H1 (cell line): ENCODE measurements around the gene HMOX2. TPM values are rescaled to one million over a fixed set of nuclear protein-coding genes. Genes with fewer than 3 reads are reported as not detected.

Source experiments
- CTCF ChIA-PET: fragments of 300-600 bp; sonication (Branson Sonifier 250); formaldehyde crosslinking; loops from one replicate; lab custom pipeline; 2021; ENCODE audit not compliant: partially characterized antibody; lab: Charles Lee
- POLR2A ChIA-PET: fragments of 300-600 bp; sonication (Branson Sonifier 250); formaldehyde crosslinking; loops from one replicate; lab custom pipeline; 2021; ENCODE audit warnings: inconsistent platforms; ENCODE audit not compliant: partially characterized antibody; lab: Charles Lee
- DNase-seq, 2 experiments: peaks; one replicate each; pipeline versions ENCODE4 v3.0.0 to v3.0.0-alpha.2; 2010 to 2022; ENCODE audit warnings: low spot score in 2 of 2, low read depth in 1 of 2, mixed read lengths in 1 of 2
- FAIRE-seq: peaks from 2 replicates; lab custom pipeline; 2011; peaks lifted over from hg19 to GRCh38; lab: Jason Lieb, UNC
- H2AFZ ChIP-seq: 2 replicates; pipeline ENCODE4 v1.8.1; 2012; ENCODE audit warnings: low read length, inconsistent platforms
- H2AK5ac ChIP-seq: 2 replicates; pipeline ENCODE4 v1.6.1; 2013; ENCODE audit warnings: low read depth, low read length
- H2BK120ac ChIP-seq: replicated peaks from 2 replicates; pipeline ENCODE3; 2013; ENCODE audit warnings: low read depth, low read length, inconsistent platforms
- H2BK12ac ChIP-seq: 2 replicates; pipeline ENCODE4 v1.6.1; 2013; ENCODE audit warnings: low read depth, low read length
- H2BK15ac ChIP-seq: 2 replicates; pipeline ENCODE4 v1.6.1; 2013; ENCODE audit warnings: low read length
- H2BK20ac ChIP-seq: 2 replicates; pipeline ENCODE4 v1.6.1; 2013; ENCODE audit warnings: low read length
- H2BK5ac ChIP-seq: 2 replicates; pipeline ENCODE4 v1.6.1; 2013; ENCODE audit warnings: low read depth, low read length
- H3K14ac ChIP-seq: 2 replicates; pipeline ENCODE4 v1.6.1; 2013; ENCODE audit warnings: inconsistent platforms; ENCODE audit not compliant: insufficient read length
- H3K18ac ChIP-seq: 2 replicates; pipeline ENCODE4 v1.6.1; 2013; ENCODE audit warnings: low read length; ENCODE audit errors: extremely low read depth
- H3K23ac ChIP-seq: 2 replicates; pipeline ENCODE4 v1.6.1; 2013; ENCODE audit warnings: inconsistent platforms; ENCODE audit not compliant: insufficient read length
- H3K23me2 ChIP-seq: 2 replicates; pipeline ENCODE4 v1.6.1; 2013; ENCODE audit warnings: low read depth, low read length
- H3K27ac ChIP-seq: 2 replicates; pipeline ENCODE4 v1.6.1; 2011; ENCODE audit warnings: low read depth, low read length, inconsistent platforms
- H3K27me3 ChIP-seq, 4 experiments: replicated peaks in 1 of 4; 1 replicate in 1 of 4; 2 replicates in 3 of 4; pipeline versions ENCODE4 v1.6.1 to v1.8.1; 2011 to 2013; ENCODE audit warnings: low read length in 3 of 4, mild to moderate bottlenecking in 3 of 4, inconsistent platforms in 2 of 4, mixed read lengths in 2 of 4, moderate library complexity in 1 of 4; ENCODE audit not compliant: control insufficient read depth in 3 of 4, insufficient read depth in 3 of 4; ENCODE audit errors: extremely low read depth in 1 of 4
- H3K36me3 ChIP-seq, 4 experiments: 2 replicates each; pipeline versions ENCODE4 v1.6.1 to v1.8.1; 2011 to 2013; ENCODE audit warnings: mild to moderate bottlenecking in 4 of 4, low read length in 3 of 4, moderate library complexity in 2 of 4, control low read depth in 1 of 4, inconsistent platforms in 1 of 4; ENCODE audit not compliant: insufficient read depth in 4 of 4, control insufficient read depth in 2 of 4
- H3K4ac ChIP-seq: replicated peaks from 2 replicates; pipeline ENCODE3; 2013; ENCODE audit warnings: low read length, low read depth, mixed read lengths, inconsistent platforms; ENCODE audit not compliant: insufficient read length
- H3K4me1 ChIP-seq, 4 experiments: replicated peaks in 1 of 4; 1 replicate in 1 of 4; 2 replicates in 3 of 4; pipeline versions ENCODE4 v1.6.1 to v1.8.1; 2011 to 2013; ENCODE audit warnings: low read length in 3 of 4, inconsistent platforms in 2 of 4, mixed read lengths in 1 of 4; ENCODE audit not compliant: insufficient read depth in 4 of 4, control insufficient read depth in 3 of 4
- H3K4me2 ChIP-seq, 2 experiments: 2 replicates each; pipeline versions ENCODE4 v1.6.1 to v1.8.1; 2011 to 2013; ENCODE audit warnings: low read depth in 2 of 2, low read length in 2 of 2, control low read depth in 1 of 2, inconsistent platforms in 1 of 2, mild to moderate bottlenecking in 1 of 2; ENCODE audit not compliant: insufficient read depth in 1 of 2
- H3K4me3 ChIP-seq, 4 experiments: fragments of 200-600, 300-600 bp in 1 of 4; sonication (generic), shearing (Covaris generic), sonication (Bioruptor Twin) in 1 of 4; 2 replicates each; pipeline versions ENCODE4 v1.5.1 to v1.8.1; 2011 to 2016; ENCODE audit warnings: low read length in 4 of 4, low read depth in 3 of 4, control low read depth in 2 of 4, inconsistent platforms in 2 of 4, mild to moderate bottlenecking in 2 of 4, mixed read lengths in 1 of 4, moderate library complexity in 1 of 4; ENCODE audit not compliant: insufficient read depth in 2 of 4; ENCODE audit errors: extremely low read depth in 1 of 4
- H3K56ac ChIP-seq: replicated peaks from 2 replicates; pipeline ENCODE3; 2013; ENCODE audit warnings: low read depth, mild to moderate bottlenecking, mixed read lengths, low read length, inconsistent platforms; ENCODE audit not compliant: insufficient read length
- H3K79me1 ChIP-seq: 2 replicates; pipeline ENCODE4 v1.6.1; 2013; ENCODE audit warnings: low read depth, low read length, control low read depth
- H3K79me2 ChIP-seq, 2 experiments: 2 replicates each; pipeline versions ENCODE4 v1.6.1 to v1.8.1; 2012 to 2013; ENCODE audit warnings: low read length in 2 of 2, mild to moderate bottlenecking in 2 of 2, inconsistent platforms in 1 of 2; ENCODE audit not compliant: insufficient read depth in 2 of 2, control insufficient read depth in 1 of 2
- H3K9ac ChIP-seq, 4 experiments: replicated peaks in 1 of 4; 1 replicate in 1 of 4; 2 replicates in 3 of 4; pipeline versions ENCODE4 v1.6.1 to v1.8.1; 2011 to 2013; ENCODE audit warnings: low read depth in 3 of 4, low read length in 3 of 4, control low read depth in 2 of 4, mild to moderate bottlenecking in 2 of 4, moderate library complexity in 2 of 4, inconsistent platforms in 1 of 4; ENCODE audit errors: extremely low read depth in 1 of 4
- H3K9me3 ChIP-seq, 2 experiments: 2 replicates each; pipeline versions ENCODE4 v1.6.1 to v1.8.1; 2012 to 2013; ENCODE audit warnings: mild to moderate bottlenecking in 2 of 2, moderate library complexity in 2 of 2, control low read depth in 1 of 2, inconsistent platforms in 1 of 2, low read depth in 1 of 2, low read length in 1 of 2, mixed read lengths in 1 of 2; ENCODE audit not compliant: insufficient read depth in 2 of 2
- H4K20me1 ChIP-seq, 2 experiments: replicated peaks in 1 of 2; 2 replicates each; pipeline versions ENCODE3 to v1.8.1; 2011 to 2013; ENCODE audit warnings: inconsistent platforms in 2 of 2, low read length in 2 of 2, mild to moderate bottlenecking in 1 of 2; ENCODE audit not compliant: insufficient read depth in 2 of 2, control insufficient read depth in 1 of 2
- H4K5ac ChIP-seq: 2 replicates; pipeline ENCODE4 v1.6.1; 2013; ENCODE audit warnings: low read length, low read depth, mixed read lengths, inconsistent platforms; ENCODE audit not compliant: insufficient read length
- H4K8ac ChIP-seq: 2 replicates; pipeline ENCODE4 v1.8.0; 2013; ENCODE audit warnings: mild to moderate bottlenecking, moderate library complexity, low read length, inconsistent platforms; ENCODE audit not compliant: insufficient read depth; ENCODE audit errors: extremely low read depth
- H4K91ac ChIP-seq: replicated peaks from 2 replicates; pipeline ENCODE3; 2013; ENCODE audit warnings: low read length, mixed read lengths, inconsistent platforms; ENCODE audit not compliant: insufficient read length
- CHD1 ChIP-seq: IDR thresholded peaks from 2 replicates; pipeline ENCODE4 v1.6.1; 2012; ENCODE audit warnings: low read depth, low read length, improper control_type of control experiment
- CREB1 ChIP-seq: IDR thresholded peaks from 2 replicates; pipeline ENCODE4 v1.6.1; 2012; ENCODE audit warnings: inconsistent platforms
- KDM1A ChIP-seq: fragments of 200-600, 300-600 bp; sonication (generic); IDR thresholded peaks from 2 replicates; pipeline ENCODE4 v1.7.1; 2016; ENCODE audit warnings: mild to moderate bottlenecking, low read length, borderline replicate concordance
- NANOG ChIP-seq: IDR thresholded peaks from 2 replicates; pipeline ENCODE4 v1.6.1; 2011; ENCODE audit warnings: low read length, low read depth, mild to moderate bottlenecking, inconsistent platforms; ENCODE audit not compliant: insufficient read depth, poor library complexity, severe bottlenecking
- POLR2AphosphoS5 ChIP-seq: IDR thresholded peaks from 2 replicates; pipeline ENCODE4 v1.6.1; 2011; ENCODE audit warnings: low read depth, low read length
- RBBP5 ChIP-seq: IDR thresholded peaks from 2 replicates; pipeline ENCODE4 v1.7.1; 2012; ENCODE audit warnings: low read depth, mild to moderate bottlenecking, inconsistent platforms, low read length, moderate library complexity, borderline replicate concordance
- RNF2 ChIP-seq: fragments of 200-900, 300-1000 bp; sonication (generic); IDR thresholded peaks from 2 replicates; pipeline ENCODE4 v1.7.1; 2016; ENCODE audit warnings: borderline replicate concordance, low read depth, mild to moderate bottlenecking, antibody characterized with exemption, low read length; ENCODE audit not compliant: poor library complexity, severe bottlenecking; ENCODE audit errors: missing control alignments
- TAF1 ChIP-seq: IDR thresholded peaks from 2 replicates; pipeline ENCODE4 v1.6.1; 2011; ENCODE audit warnings: mild to moderate bottlenecking, low read depth, low read length
- TBP ChIP-seq: IDR thresholded peaks from 2 replicates; pipeline ENCODE4 v1.6.1; 2011; ENCODE audit warnings: low read depth, low read length, improper control_type of control experiment
- TCF12 ChIP-seq: IDR thresholded peaks from 2 replicates; pipeline ENCODE4 v1.6.1; 2011; ENCODE audit warnings: low read depth, mild to moderate bottlenecking, low read length
- WGBS, 2 experiments: shearing (Covaris generic) in 1 of 2; methylation state at CpG; one replicate each; pipeline versions ENCODE4 v1.1.6 to v1.1.7; 2013 to 2015; ENCODE audit warnings: low lambda C conversion rate in 2 of 2, mixed read lengths in 2 of 2, inconsistent platforms in 1 of 2, low coverage in 1 of 2, missing lambda C conversion rate in 1 of 2; ENCODE audit not compliant: insufficient replicate concordance in 2 of 2, insufficient coverage in 1 of 2, insufficient read length in 1 of 2; ENCODE audit errors: extremely low coverage in 1 of 2, missing lambda C conversion rate in 1 of 2; 5-methylcytosine and 5-hydroxymethylcytosine counted together
- polyA plus RNA-seq, 7 experiments: library from polyadenylated mRNA; depleted of rRNA in 3 of 7; stranded (reverse) in 5 of 7; unstranded in 2 of 7; fragments of >200 nt in 5 of 7; fragments of 200-250 nt in 2 of 7; gene quantifications; 1 replicate in 5 of 7; 2 replicates in 1 of 7; 4 replicates in 1 of 7; pipeline versions ENCODE4 v1.2.1 to v1.2.3, GENCODE V29; 2011 to 2013; ENCODE audit warnings: missing spikeins in 2 of 7, mixed read lengths in 2 of 7
- total RNA-seq: library from RNA; stranded (reverse); fragmentation: NEBNext Ultra II Directional; extraction: Animal tissue kit (Norgen Biotek cat#: 25700); gene quantifications from 2 replicates; pipeline ENCODE4 v1.2.1, GENCODE V29; 2021
- TF ChIP-seq, protein P1 (sequence below): IDR thresholded peaks from 2 replicates; pipeline ENCODE4 v1.6.1; 2011; ENCODE audit warnings: low read length, improper control_type of control experiment
- TF ChIP-seq, protein P2 (sequence below): IDR thresholded peaks from 2 replicates; pipeline ENCODE4 v1.6.1; 2012; ENCODE audit warnings: inconsistent platforms

The HMOX2 gene
- total and polyA plus RNA-seq, 2 of the 8 experiments (the other 6 are each of a cell fraction or from before 2014, with no cell fraction given), result 36.5 to 48.4 TPM

DNA sequence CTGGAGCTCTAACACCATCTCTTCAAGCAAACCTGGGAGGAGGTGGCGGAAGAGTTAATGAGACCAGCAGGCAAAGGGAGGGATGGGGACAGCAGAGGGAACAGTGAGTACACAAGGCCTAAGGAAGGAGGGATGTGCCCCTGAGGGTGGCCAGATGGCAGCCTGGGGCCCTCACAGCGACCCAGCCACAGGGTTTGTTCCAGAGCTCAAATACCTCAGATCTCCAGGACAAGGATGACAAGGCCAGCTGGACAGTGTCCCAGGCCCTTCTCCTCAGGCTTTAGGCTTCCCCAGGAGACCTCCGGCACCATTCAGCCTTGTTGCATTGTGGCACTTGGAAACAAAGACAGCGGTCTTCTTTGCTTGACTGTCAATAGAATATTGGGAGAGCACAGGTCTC is 47.5 kb downstream of the HMOX2 start:
- Histone ChIP-seq H3K36me3 (no peaks in the 10 kb centered on the region), H2BK120ac (no peak overlapping the region), H4K8ac (no peak overlapping the region), H4K5ac (no peak overlapping the region), H2BK20ac (no peak overlapping the region), H3K79me2 (peaks cover 3 to 18% of the 10 kb centered on the region in 2 experiments; a peak in 2 of 4 replicates), H3K27ac (no peak overlapping the region), H2AFZ (no peak overlapping the region), H3K79me1 (peaks cover 5% of the 10 kb centered on the region), H3K27me3 (no peaks in the 10 kb centered on the region), H3K23ac (no peak overlapping the region), H4K20me1 (peaks cover 0 to 11% of the 10 kb centered on the region in 2 experiments), H3K9ac (no peak overlapping the region), H3K4me2 (no peak overlapping the region), H3K4me1 (peaks cover under 1 to 21% (median 16%) of the 10 kb centered on the region in 4 experiments), H3K4me3 (no peak overlapping the region), H3K9me3 (no peaks in the 10 kb centered on the region), H2BK12ac (0 out of 2 replicates have a peak overlapping the region, but pooled peaks have one; percentile 22), H2BK5ac (peak overlapping the region; percentile 54; the same call in 1 of the 2 replicates), H3K14ac (no peak overlapping the region), H3K4ac (no peak overlapping the region), H3K18ac (no peak overlapping the region), H2AK5ac (peak overlapping the region; percentile 68; the same call in 1 of the 2 replicates), H3K23me2 (no peaks in the 10 kb centered on the region), H4K91ac (no peak overlapping the region), H3K56ac (no peak overlapping the region), H2BK15ac (no peak overlapping the region)
- DNase-seq (no peak), FAIRE-seq (no peak)
- 94% methylated on average over 4 of the region's 4 CpGs; no CpG with 5 or more reads in 1 of the 2 experiments for WGBS, 2 experiments
- ChIA-PET CTCF (interaction anchor here (1.1 to 35.4 kb wide), 8 partner anchors 14 to 101 kb away, joined by 3 to 968 read pairs (median 12); partner anchors contain the start of genes C16orf96, CDIP1 and MGRN1), POLR2A (interaction anchor here (1.0 to 2.6 kb wide), 5 partner anchors 10 to 70 kb away, joined by 3 to 11 read pairs (median 5); partner anchors contain the start of gene CDIP1)
- no peak for TF ChIP-seq CREB1
- TF ChIP-seq RBBP5, result no peak
- TF ChIP-seq RNF2, result no peak
- no peak for TF ChIP-seq CHD1
- TF ChIP-seq, protein P1, sequence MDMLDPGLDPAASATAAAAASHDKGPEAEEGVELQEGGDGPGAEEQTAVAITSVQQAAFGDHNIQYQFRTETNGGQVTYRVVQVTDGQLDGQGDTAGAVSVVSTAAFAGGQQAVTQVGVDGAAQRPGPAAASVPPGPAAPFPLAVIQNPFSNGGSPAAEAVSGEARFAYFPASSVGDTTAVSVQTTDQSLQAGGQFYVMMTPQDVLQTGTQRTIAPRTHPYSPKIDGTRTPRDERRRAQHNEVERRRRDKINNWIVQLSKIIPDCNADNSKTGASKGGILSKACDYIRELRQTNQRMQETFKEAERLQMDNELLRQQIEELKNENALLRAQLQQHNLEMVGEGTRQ, result no peak
- TF ChIP-seq TAF1, result no peak
- no peak for TF ChIP-seq NANOG
- TF ChIP-seq TCF12, result no peak
- TF ChIP-seq, protein P2, sequence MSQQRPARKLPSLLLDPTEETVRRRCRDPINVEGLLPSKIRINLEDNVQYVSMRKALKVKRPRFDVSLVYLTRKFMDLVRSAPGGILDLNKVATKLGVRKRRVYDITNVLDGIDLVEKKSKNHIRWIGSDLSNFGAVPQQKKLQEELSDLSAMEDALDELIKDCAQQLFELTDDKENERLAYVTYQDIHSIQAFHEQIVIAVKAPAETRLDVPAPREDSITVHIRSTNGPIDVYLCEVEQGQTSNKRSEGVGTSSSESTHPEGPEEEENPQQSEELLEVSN, result no peak
- TF ChIP-seq KDM1A, result no peak
- TF ChIP-seq TBP, result no peak
- TF ChIP-seq POLR2AphosphoS5, result no peak
